GM18867 (cell line): Measurements from ENCODE around the gene ZNF365.
"Not testable (repeated sequence)": the region's sequence is repeated elsewhere in the genome, so short reads cannot be mapped to it uniquely, and the experiment has no call there.

Experiments
- ATAC-seq: cut with Tn5 transposase; IDR thresholded peaks from one replicate; pipeline ENCODE4 v1.9.1; 2021; ENCODE audit warnings: mild to moderate bottlenecking, moderate library complexity; ENCODE audit not compliant: unreplicated experiment

The ZNF365 gene

GRCh38 chr10:62377026-62377415 is 2.9 kb downstream of the ZNF365 start:
- no peak for ATAC-seq

- no peak for ATAC-seq
These were observed 3.8 kb downstream of the ZNF365 start for GRCh38 chr10:62377966-62378365.

GRCh38 chr10:62378877-62379276 is 4.7 kb downstream of the ZNF365 start:
- not testable (repeated sequence) for ATAC-seq

GRCh38 chr10:62379394-62379793 is 5.2 kb downstream of the ZNF365 start:
- ATAC-seq: no peak

- no peak for ATAC-seq
These were observed 5.8 kb downstream of the ZNF365 start for GRCh38 chr10:62380016-62380415.

- ATAC-seq: no peak
These were observed 7.4 kb downstream of the ZNF365 start for GRCh38 chr10:62381385-62382102.

GRCh38 chr10:62382831-62383230 is 8.7 kb downstream of the ZNF365 start:
- ATAC-seq: no peak

GRCh38 chr10:62384057-62384446 is 9.9 kb downstream of the ZNF365 start:
- peak; percentile 97 for ATAC-seq

GRCh38 chr10:62384447-62385081 is 10.4 kb downstream of the ZNF365 start:
- ATAC-seq: no peak

- ATAC-seq: no peak
These were observed 12.5 kb downstream of the ZNF365 start for GRCh38 chr10:62386356-62387320.

GRCh38 chr10:62388328-62388727 is 14.2 kb downstream of the ZNF365 start:
- ATAC-seq: no peak

- ATAC-seq: no peak
These were observed 16.5 kb downstream of the ZNF365 start for GRCh38 chr10:62390497-62391176.

- ATAC-seq: no peak
These were observed 19.1 kb downstream of the ZNF365 start for GRCh38 chr10:62393237-62393636.

- ATAC-seq: no peak
These were observed 20.4 kb downstream of the ZNF365 start for GRCh38 chr10:62394556-62395018.

- no peak for ATAC-seq
These were observed 21.7 kb downstream of the ZNF365 start for GRCh38 chr10:62395892-62396291.

- no peak for ATAC-seq
These were observed 22.7 kb downstream of the ZNF365 start for GRCh38 chr10:62396864-62397263.

- no peak for ATAC-seq
These were observed 25.0 kb downstream of the ZNF365 start for GRCh38 chr10:62399211-62399610.

- no peak for ATAC-seq
These were observed 28.3 kb downstream of the ZNF365 start for GRCh38 chr10:62402508-62402907.

GRCh38 chr10:62410528-62410927 is 36.4 kb downstream of the ZNF365 start:
- ATAC-seq: not testable (repeated sequence)

- ATAC-seq: not testable (repeated sequence)
These were observed 36.8 kb downstream of the ZNF365 start for GRCh38 chr10:62410934-62411333.

GRCh38 chr10:62413048-62413447 is 38.9 kb downstream of the ZNF365 start:
- no peak for ATAC-seq
